ENCODE results near the gene SLC29A4. TPM values are rescaled to one million over a fixed set of nuclear protein-coding genes. Genes with fewer than 3 reads are reported as not detected.
"Not testable (repeated sequence)": the region's sequence is repeated elsewhere in the genome, so short reads cannot be mapped to it uniquely, and the experiment has no call there.

The SLC29A4 gene
- polyA plus RNA-seq, 6 donors from 2014 or later, result 0.12 to 0.19 (median 0.16) TPM; not detected in 3

GRCh38 chr7:5279734-5280133 is 3.0 kb upstream of the SLC29A4 start:
- Mint-ChIP-seq H3K9me3 (peaks cover 0 to 2% (median 0%) of the 10 kb centered on the region in 7 donors), H3K27ac (peak overlapping the region in 1 of 6 donors; percentile 83), H3K4me3 (no peak overlapping the region), H3K4me1 (peaks cover 0 to 2% (median 0%) of the 10 kb centered on the region in 3 donors), H3K36me3 (no peaks in the 10 kb centered on the region), H3K27me3 (peaks cover 0 to 46% (median 14%) of the 10 kb centered on the region in 3 donors)
- ATAC-seq (ENCODE audit: low read depth in 2 of 2), result no peak
- no peak for DNase-seq

GRCh38 chr7:5281598-5282500 is 894 bp upstream of the SLC29A4 start:
- peak overlapping the region in 6 of 8 donors; percentile 57 to 80 (median 70) for H3K4me3 Mint-ChIP-seq

GRCh38 chr7:5283421-5284303 is 919 bp downstream of the SLC29A4 start:
- Mint-ChIP-seq H3K4me1 (peaks cover 0 to 2% (median 0%) of the 10 kb centered on the region in 3 donors), H3K4me3 (peak overlapping the region in 3 of 8 donors; percentile 41 to 76 (median 61)), H3K9me3 (peaks cover 0 to 2% (median 0%) of the 10 kb centered on the region in 7 donors), H3K36me3 (no peaks in the 10 kb centered on the region), H3K27me3 (peaks cover 5 to 34% (median 17%) of the 10 kb centered on the region in 3 donors), H3K27ac (no peak overlapping the region)
- no peak for ATAC-seq (ENCODE audit: low read depth in 2 of 2)
- DNase-seq, result no peak

More at GRCh38 chr7:5281598-5282500, 894 bp upstream of the SLC29A4 start:
- peaks cover 3 to 39% (median 13%) of the 10 kb centered on the region in 3 donors for H3K27me3 Mint-ChIP-seq
- not testable (repeated sequence) for DNase-seq; H3K4me1 Mint-ChIP-seq; H3K27ac Mint-ChIP-seq; H3K9me3 Mint-ChIP-seq; ATAC-seq (ENCODE audit: low read depth in 2 of 2); H3K36me3 Mint-ChIP-seq

- peaks cover 0 to 2% (median 0%) of the 10 kb centered on the region in 3 donors for H3K4me1 Mint-ChIP-seq
- ATAC-seq (ENCODE audit: low read depth in 2 of 2), result peak; percentile 39 to 54
- H3K4me3 Mint-ChIP-seq, result peak overlapping the region in 7 of 8 donors; percentile 25 to 77 (median 61)
- peak overlapping the region in 1 of 6 donors; percentile 79 for H3K27ac Mint-ChIP-seq
- peak; percentile 31 for DNase-seq
- H3K36me3 Mint-ChIP-seq, result no peaks in the 10 kb centered on the region
- H3K27me3 Mint-ChIP-seq, result peaks cover 5 to 33% (median 17%) of the 10 kb centered on the region in 3 donors
- peaks cover 0 to 2% (median 0%) of the 10 kb centered on the region in 7 donors for H3K9me3 Mint-ChIP-seq
Measured at GRCh38 chr7:5284304-5285281, 1.9 kb downstream of the SLC29A4 start.

- no peaks in the 10 kb centered on the region for H3K36me3 Mint-ChIP-seq
- no peak for DNase-seq
- H3K27ac Mint-ChIP-seq, result no peak overlapping the region
- no peaks in the 10 kb centered on the region for H3K9me3 Mint-ChIP-seq
- H3K4me1 Mint-ChIP-seq, result peaks cover 0 to 2% (median 0%) of the 10 kb centered on the region in 3 donors
- no peak for ATAC-seq (ENCODE audit: low read depth in 2 of 2)
- peaks cover 5 to 23% (median 17%) of the 10 kb centered on the region in 3 donors for H3K27me3 Mint-ChIP-seq
- H3K4me3 Mint-ChIP-seq, result no peak overlapping the region
Measured at GRCh38 chr7:5286933-5287332, 4.2 kb downstream of the SLC29A4 start.

GRCh38 chr7:5287373-5287772 is 4.6 kb downstream of the SLC29A4 start:
- not testable (repeated sequence) for DNase-seq; H3K4me3 Mint-ChIP-seq; ATAC-seq (ENCODE audit: low read depth in 2 of 2); H3K9me3 Mint-ChIP-seq; H3K36me3 Mint-ChIP-seq; H3K4me1 Mint-ChIP-seq; H3K27ac Mint-ChIP-seq
- H3K27me3 Mint-ChIP-seq, result peaks cover 5 to 23% (median 17%) of the 10 kb centered on the region in 3 donors

- ATAC-seq (ENCODE audit: low read depth in 2 of 2) (no peak), DNase-seq (no peak)
- Mint-ChIP-seq H3K9me3 (no peaks in the 10 kb centered on the region), H3K4me3 (no peak overlapping the region), H3K27ac (no peak overlapping the region), H3K27me3 (peaks cover 5 to 23% (median 17%) of the 10 kb centered on the region in 3 donors), H3K36me3 (no peaks in the 10 kb centered on the region), H3K4me1 (peaks cover 0 to 2% (median 0%) of the 10 kb centered on the region in 3 donors)
Measured at GRCh38 chr7:5287802-5288201, 5.1 kb downstream of the SLC29A4 start.

GRCh38 chr7:5288560-5288959 is 5.8 kb downstream of the SLC29A4 start:
- peaks cover 5 to 23% (median 17%) of the 10 kb centered on the region in 3 donors for H3K27me3 Mint-ChIP-seq
- not testable (repeated sequence) for H3K4me1 Mint-ChIP-seq; H3K36me3 Mint-ChIP-seq; DNase-seq; H3K9me3 Mint-ChIP-seq; H3K4me3 Mint-ChIP-seq; ATAC-seq (ENCODE audit: low read depth in 2 of 2)
- H3K27ac Mint-ChIP-seq, result peak overlapping the region in 1 of 6 donors; percentile 52

- H3K27ac Mint-ChIP-seq, result no peak overlapping the region
- H3K27me3 Mint-ChIP-seq, result peaks cover 5 to 19% (median 13%) of the 10 kb centered on the region in 3 donors
- H3K9me3 Mint-ChIP-seq, result peaks cover 0 to 4% (median 2%) of the 10 kb centered on the region in 7 donors
- DNase-seq (no peak), ATAC-seq (ENCODE audit: low read depth in 2 of 2) (no peak)
- H3K4me3 Mint-ChIP-seq, result no peak overlapping the region
- H3K4me1 Mint-ChIP-seq, result peaks cover 0 to under 1% (median 0%) of the 10 kb centered on the region in 3 donors
- H3K36me3 Mint-ChIP-seq, result peaks cover 0 to 1% of the 10 kb centered on the region in 2 donors
Measured at GRCh38 chr7:5289355-5289754, 6.6 kb downstream of the SLC29A4 start.

- Mint-ChIP-seq H3K4me1 (peaks cover 4 to 6% (median 4%) of the 10 kb centered on the region in 3 donors), H3K4me3 (no peak overlapping the region), H3K36me3 (peaks cover 3 to 9% of the 10 kb centered on the region in 2 donors), H3K27me3 (peaks cover 5 to 23% (median 20%) of the 10 kb centered on the region in 3 donors), H3K27ac (no peak overlapping the region), H3K9me3 (peaks cover 0 to 12% (median 9%) of the 10 kb centered on the region in 7 donors)
- DNase-seq (no peak), ATAC-seq (ENCODE audit: low read depth in 2 of 2) (no peak)
Measured at GRCh38 chr7:5291301-5291700, 8.6 kb downstream of the SLC29A4 start.

- not testable (repeated sequence) for H3K27ac Mint-ChIP-seq; ATAC-seq (ENCODE audit: low read depth in 2 of 2); H3K4me1 Mint-ChIP-seq; H3K4me3 Mint-ChIP-seq; DNase-seq; H3K36me3 Mint-ChIP-seq
- Mint-ChIP-seq H3K27me3 (peaks cover 4 to 26% (median 22%) of the 10 kb centered on the region in 3 donors), H3K9me3 (peaks cover 0 to 12% (median 9%) of the 10 kb centered on the region in 7 donors)
Measured at GRCh38 chr7:5291711-5292335, 9.1 kb downstream of the SLC29A4 start.
